HG03159 (cell line): ENCODE measurements around the gene TYMP.

Source experiments
- ATAC-seq: cut with Tn5 transposase; IDR thresholded peaks from one replicate; pipeline ENCODE4 v1.9.1; 2021; ENCODE audit warnings: mild to moderate bottlenecking, moderate library complexity; ENCODE audit not compliant: unreplicated experiment

TYMP gene

DNA sequence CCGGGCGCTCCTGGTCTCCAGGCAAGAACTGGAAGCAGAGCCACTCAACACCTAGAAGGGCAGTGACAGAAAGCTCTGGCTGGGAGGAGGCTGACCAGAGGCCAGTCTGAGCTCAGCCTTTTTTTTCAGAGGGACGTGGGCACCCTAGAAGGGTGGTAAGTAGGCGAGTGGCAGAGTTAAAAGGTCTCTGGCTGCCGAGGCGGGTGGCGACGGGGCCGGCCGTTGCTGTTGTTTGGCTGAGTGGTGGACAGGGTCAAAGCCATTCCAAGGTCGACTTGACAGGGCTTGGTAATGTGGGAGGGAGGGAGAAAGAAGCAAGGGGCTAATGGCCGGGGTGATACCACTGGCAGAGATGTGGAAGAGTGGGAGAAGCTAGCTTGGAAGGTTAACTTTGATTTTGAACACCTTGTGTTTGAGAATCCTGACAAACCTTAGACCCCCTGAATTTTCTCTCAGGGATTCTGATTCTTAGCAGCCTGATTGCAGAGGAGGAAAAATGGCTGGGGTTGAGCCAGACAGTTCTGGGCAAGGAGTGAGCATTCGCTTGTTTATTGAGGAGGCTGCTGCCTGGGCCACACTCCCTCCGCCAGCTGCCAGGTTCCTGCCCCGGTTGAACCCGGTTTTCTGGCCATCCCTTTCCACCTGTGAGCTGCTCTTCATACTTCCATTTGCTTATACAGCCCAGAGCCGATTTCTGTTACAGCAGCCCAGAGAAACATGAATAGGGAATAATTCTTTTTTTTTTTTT is 33.8 kb upstream of the TYMP start:
- ATAC-seq = no peak

- peak; percentile 93 for ATAC-seq
Measured at GRCh38 chr22:50562523-50563412, 33.0 kb upstream of the TYMP start, which contains the start of gene SYCE3. TSS of gene SYCE3 (minus strand) at chr22:50562919. CDS start at chr22:50556405, 6,514 bp downstream.

DNA sequence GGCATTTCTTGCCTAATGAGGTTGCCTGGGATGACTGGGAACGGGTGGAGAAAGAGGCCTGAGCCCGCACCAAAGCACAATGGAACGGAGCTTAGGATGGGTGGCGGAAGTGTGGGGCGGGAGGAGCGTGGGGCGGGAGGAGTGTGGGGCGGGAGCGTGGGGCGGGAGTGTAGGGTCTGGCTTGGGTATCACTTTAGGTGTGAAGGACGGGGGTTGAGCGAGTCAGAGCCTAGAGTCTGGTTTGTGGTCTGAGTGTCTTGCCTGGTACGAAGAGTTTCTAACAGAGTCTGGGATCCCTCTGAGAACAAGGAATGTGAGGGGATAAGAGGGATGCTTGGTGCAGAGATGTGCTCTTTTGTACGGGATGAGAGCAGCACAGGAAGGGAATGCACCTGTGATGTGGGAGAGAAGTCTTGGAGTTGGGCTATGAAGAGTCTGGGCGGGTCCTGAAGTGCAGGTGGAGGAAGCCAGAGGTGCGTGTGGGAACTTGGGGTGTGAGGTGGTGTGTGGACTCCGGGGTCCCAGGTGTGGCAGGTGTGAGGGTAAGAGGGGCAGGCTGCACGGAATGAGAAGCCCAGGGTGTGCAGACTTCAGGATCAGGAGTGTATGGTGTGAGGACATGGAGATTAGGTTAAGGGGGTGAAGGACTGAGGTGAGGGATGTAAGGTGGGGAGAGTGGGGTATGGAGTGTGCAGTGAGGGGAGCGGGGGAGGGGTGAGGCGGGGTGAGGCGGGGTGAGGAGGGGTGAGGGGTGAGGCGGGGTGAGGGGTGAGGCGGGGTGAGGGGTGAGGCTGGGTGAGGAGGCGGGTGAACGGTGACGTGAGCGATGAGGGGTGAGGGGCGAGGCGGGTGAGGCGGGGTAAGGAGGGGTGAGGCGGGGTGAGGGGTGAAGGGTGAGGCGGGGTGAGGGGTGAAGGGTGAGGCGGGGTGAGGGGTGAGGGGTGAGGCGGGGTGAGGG is 31.9 kb upstream of the TYMP start:
- ATAC-seq = no peak

- no peak for ATAC-seq
Measured at GRCh38 chr22:50560034-50560433, 30.2 kb upstream of the TYMP start.

DNA sequence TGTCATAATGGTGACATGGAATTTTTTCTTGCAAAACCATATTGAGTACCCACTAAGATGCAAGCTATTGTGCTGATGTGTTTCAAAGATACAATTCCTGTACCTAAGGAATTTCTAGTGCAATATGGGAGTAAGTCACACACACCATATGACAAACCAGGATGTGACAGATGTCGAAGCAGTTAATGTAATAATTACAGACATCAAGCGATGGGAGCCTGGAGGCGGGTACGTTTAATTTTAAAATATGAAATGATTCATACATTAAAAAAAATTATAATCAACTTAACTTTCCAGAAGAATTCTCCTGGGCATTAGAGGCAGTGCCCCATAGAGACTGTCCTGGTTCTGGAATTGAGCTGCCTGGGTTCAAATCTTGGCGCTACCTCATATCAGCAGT is 26.9 kb upstream of the TYMP start:
- ATAC-seq = no peak

- ATAC-seq = no peak
Measured at GRCh38 chr22:50553310-50553709, 23.5 kb upstream of the TYMP start.

GRCh38 chr22:50551160-50551752 is 21.4 kb upstream of the TYMP start:
- no peak for ATAC-seq

GRCh38 chr22:50550395-50550794 is 20.6 kb upstream of the TYMP start:
- ATAC-seq = no peak

DNA sequence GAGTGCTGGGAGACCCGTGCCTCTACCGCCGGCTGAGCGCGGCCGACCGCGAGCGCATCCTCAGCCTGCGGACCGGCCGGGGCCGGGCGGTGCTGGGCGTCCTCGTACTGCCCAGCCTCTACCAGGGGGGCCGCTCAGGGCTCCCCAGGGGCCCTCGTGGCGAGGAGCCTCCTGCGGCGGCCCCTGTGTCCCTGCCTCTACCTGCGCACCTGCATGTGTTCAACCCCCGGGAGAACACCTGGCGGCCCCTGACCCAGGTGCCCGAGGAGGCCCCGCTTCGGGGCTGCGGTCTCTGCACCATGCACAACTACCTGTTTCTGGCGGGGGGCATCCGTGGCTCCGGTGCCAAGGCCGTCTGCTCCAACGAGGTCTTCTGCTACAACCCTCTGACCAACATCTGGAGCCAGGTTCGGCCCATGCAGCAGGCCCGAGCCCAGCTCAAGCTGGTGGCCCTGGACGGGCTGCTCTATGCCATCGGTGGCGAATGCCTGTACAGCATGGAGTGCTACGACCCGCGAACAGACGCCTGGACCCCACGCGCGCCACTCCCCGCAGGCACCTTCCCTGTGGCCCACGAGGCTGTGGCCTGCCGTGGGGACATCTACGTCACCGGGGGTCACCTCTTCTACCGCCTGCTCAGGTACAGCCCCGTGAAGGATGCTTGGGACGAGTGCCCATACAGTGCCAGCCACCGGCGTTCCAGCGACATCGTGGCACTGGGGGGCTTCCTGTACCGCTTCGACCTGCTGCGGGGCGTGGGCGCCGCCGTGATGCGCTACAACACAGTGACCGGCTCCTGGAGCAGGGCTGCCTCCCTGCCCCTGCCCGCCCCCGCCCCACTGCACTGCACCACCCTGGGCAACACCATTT is 19.3 kb upstream of the TYMP start:
- ATAC-seq = no peak

- ATAC-seq = no peak
Measured at GRCh38 chr22:50548040-50548920, 18.5 kb upstream of the TYMP start.

GRCh38 chr22:50547263-50547985 is 17.6 kb upstream of the TYMP start:
- ATAC-seq = no peak

- no peak for ATAC-seq
Measured at GRCh38 chr22:50546326-50547262, 16.8 kb upstream of the TYMP start.

DNA sequence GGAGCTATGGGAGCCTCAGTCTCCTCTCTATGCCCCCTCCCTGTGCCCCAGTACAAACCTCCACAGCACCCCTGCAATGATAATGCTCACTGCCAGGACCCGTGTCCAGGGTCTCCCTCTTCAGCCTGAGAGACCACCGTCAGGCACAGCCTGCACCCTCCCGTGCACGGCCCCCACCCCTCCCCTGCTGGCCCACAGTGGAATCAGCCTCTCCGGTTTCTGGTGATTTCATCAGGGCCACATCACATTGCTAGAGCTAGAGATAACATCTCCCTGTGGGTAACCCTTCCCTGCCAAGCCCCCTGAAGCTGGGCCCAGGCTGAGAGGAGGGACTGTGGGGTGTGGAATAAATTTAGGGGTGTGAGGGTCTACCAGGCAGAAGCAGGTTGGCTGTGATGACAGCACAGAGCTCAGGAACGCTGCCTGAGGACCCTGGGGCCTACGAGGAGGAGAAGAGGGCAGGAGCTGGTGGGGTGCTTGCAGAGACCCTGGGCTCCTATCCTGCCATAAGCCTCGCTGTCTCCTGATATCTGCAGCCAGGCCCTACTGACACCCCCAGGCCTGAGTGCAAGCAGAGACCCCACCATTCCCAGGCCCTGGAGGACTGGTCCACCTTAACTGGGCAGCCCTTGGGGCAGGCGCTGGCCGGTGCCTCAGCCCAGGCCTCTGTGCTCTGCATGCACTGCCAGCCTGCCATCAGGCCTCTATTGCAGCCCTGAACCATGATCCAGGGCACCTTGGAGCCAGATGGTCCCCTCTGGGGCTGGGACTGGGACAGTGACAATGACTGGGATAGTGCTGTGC is 15.9 kb upstream of the TYMP start, which contains the start of gene KLHDC7B:
Gene KLHDC7B (plus strand): TSS at position 378 of the 804 bp plus-strand sequence. CDS start 345 bp downstream, at position 723.
- no peak for ATAC-seq

- ATAC-seq = no peak
Measured at GRCh38 chr22:50544746-50545253, 15.0 kb upstream of the TYMP start.

DNA sequence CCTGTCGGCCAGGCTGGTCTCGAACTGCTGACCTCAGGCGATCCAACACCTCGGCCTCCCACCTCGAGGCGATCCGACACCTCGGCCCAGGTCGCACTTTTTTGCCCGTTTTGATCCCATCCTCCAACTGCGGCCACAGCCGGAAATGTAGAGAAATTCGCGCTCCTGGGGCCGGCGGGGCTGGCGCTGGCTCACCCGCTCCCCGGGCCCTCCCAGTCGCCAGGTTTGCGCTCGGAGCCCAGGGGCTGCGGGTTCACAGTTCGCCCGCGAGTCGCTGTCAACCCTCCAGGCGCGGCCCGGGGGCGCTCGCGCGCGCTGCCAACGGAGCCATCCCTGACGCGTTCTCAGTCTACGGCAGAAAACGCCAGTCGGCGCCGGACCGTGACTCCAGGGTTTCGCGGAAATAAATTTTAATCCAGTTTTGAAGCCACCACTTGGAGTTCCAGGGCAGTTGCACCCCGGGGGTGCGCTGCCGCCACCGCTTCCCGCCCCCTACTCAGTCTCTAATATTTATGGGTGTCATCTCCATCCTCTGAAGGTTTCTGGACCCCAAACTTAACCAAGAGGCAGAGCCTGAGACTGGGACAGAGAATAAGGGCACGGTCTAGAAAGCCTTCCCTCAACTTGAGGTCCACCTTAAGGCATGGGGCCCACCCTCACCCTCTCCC is 14.4 kb upstream of the TYMP start:
- no peak for ATAC-seq
